ENCODE measurements around the gene FBXO45. TPM values are rescaled to one million over a fixed set of nuclear protein-coding genes. Genes with fewer than 3 reads are reported as not detected.
"Not testable (repeated sequence)": the region's sequence is repeated elsewhere in the genome, so short reads cannot be mapped to it uniquely, and the experiment has no call there.

FBXO45 gene
- total and polyA plus RNA-seq, 9 of the 15 experiments (the other 6 are each of a cell fraction or from before 2014, with no cell fraction given) = 15.2 to 52.8 (median 37.0) TPM

GRCh38 chr3:196611761-196612483 lies 43.5 kb downstream of the FBXO45 start (continued):
- TF ChIP-seq, protein P1, sequence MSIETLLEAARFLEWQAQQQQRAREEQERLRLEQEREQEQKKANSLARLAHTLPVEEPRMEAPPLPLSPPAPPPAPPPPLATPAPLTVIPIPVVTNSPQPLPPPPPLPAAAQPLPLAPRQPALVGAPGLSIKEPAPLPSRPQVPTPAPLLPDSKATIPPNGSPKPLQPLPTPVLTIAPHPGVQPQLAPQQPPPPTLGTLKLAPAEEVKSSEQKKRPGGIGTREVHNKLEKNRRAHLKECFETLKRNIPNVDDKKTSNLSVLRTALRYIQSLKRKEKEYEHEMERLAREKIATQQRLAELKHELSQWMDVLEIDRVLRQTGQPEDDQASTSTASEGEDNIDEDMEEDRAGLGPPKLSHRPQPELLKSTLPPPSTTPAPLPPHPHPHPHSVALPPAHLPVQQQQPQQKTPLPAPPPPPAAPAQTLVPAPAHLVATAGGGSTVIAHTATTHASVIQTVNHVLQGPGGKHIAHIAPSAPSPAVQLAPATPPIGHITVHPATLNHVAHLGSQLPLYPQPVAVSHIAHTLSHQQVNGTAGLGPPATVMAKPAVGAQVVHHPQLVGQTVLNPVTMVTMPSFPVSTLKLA (conservative IDR thresholded peaks at IDR 0.05) = no peak

DNA sequence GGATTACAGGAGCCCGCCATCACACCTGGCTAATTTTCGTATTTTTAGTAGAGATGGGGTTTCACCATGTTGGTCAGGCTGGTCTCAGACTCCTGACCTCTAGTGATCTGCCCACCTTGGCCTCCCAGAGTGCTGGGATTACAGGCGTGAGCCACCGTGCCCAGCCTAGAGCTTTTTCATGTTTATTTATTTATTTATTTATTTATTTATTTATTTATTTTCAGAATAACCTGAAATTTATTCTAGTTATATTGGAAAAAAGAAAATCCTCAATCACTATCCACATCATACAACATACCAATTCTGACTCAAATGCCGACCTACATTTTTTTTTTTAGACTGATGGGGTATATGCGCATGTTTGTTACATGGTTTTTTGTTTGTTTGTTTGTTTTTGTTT lies 46.8 kb downstream of the FBXO45 start:
- H3K4me3 ChIP-seq; H4K20me1 ChIP-seq (replicated peaks; ENCODE audit: control insufficient read depth, insufficient read depth, low read length); intact Hi-C loops (cut with micrococcal nuclease); ATAC-seq; H3K27ac ChIP-seq (ENCODE audit: extremely low read depth, low read depth, low read length); H3K27me3 ChIP-seq (ENCODE audit: control insufficient read depth in 2 of 2, insufficient read depth in 2 of 2, low read length in 2 of 2); DNase-seq (ENCODE audit: extremely low read depth in 1 of 4, low spot score in 3 of 4); H3K36me3 ChIP-seq (ENCODE audit: control insufficient read depth, insufficient read depth, low read length); H3K9me1 ChIP-seq (ENCODE audit: control insufficient read depth, insufficient read depth, low read length); CTCF ChIA-PET (ENCODE audit: low intra/inter-chr PET ratio); H3K9ac ChIP-seq (ENCODE audit: insufficient read depth in 1 of 2, low read depth in 2 of 2, low read length in 2 of 2); in situ Hi-C loops (cut with MboI); H3K79me2 ChIP-seq (ENCODE audit: control insufficient read depth, insufficient read depth, low read length); BruUV-seq (replicated peaks); H3K4me2 ChIP-seq (ENCODE audit: insufficient read depth, low read length); FAIRE-seq; H3K9me3 ChIP-seq (replicated peaks; ENCODE audit: control insufficient read depth, insufficient read depth, low read depth, low read length); H2AFZ ChIP-seq (ENCODE audit: low read depth, low read length): not testable (repeated sequence)
- POLR2A ChIA-PET = interaction anchor here (0.6 kb wide), 1 partner anchor 158 kb away, joined by 3 read pairs; no protein-coding TSS in a partner anchor
- peaks cover 16 to 24% of the 10 kb centered on the region in 2 experiments for H3K4me1 ChIP-seq (replicated peaks in 1 of 2; ENCODE audit: control insufficient read depth in 2 of 2, insufficient read depth in 2 of 2, low read length in 2 of 2)
- WGBS (ENCODE audit: insufficient coverage, low coverage, missing lambda C conversion rate) = 75% methylated on average over 5 of the region's 6 CpGs
